ENCODE results near the gene GAPDH. TPM values are rescaled to one million over a fixed set of nuclear protein-coding genes. Genes with fewer than 3 reads are reported as not detected.
"Not testable (repeated sequence)": the region's sequence is repeated elsewhere in the genome, so short reads cannot be mapped to it uniquely, and the experiment has no call there.

GAPDH gene
- total and polyA plus RNA-seq, 4 donors = 1,856 to 3,012 (median 2,034) TPM

DNA sequence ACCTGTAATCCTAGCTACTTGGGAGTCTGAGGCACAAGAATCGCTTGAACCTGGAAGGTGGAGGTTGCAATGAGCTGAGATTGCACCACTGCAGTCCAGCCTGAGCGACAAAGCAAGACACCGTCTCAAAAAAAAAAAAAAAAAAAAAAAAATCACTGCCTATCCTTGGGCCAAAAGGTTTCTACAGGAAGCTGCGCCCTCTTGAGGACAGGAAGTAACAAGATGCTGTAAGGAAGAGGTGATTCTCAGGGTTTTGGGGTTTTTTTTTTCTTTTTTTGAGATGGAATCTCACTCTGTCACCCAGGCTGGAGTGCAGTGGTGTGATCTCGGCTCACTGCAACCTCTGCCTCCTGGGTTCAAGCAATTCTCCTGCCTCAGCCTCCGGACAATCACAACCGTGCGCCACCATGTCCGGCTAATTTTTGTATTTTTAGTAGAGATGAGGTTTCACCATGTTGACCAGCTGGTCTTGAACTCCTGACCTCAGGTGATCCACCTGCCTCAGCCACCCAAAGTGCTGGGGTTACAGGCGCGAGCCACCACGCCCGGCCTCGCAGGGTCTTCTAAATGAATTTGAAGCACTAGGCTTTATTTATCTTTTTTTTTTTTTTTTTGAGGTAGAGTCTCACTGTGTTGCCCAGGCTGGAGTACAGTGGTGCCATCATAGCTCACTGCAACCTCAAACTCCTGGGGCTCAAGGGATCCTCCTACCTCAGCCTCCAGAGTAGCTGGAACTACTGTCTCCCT lies 23.9 kb downstream of the GAPDH start:
- H3K36me3 ChIP-seq (ENCODE audit: control insufficient read depth in 1 of 2, insufficient read depth in 2 of 2, low read length in 1 of 2); H3K27me3 ChIP-seq (ENCODE audit: control insufficient read depth in 1 of 2, insufficient read depth in 2 of 2, low read length in 1 of 2); H3K9me3 ChIP-seq (ENCODE audit: control insufficient read depth, low read length); ATAC-seq (ENCODE audit: low FRiP score); H3K4me3 ChIP-seq (ENCODE audit: low read length in 2 of 2); H3K27ac ChIP-seq (ENCODE audit: low read depth in 1 of 2, low read length in 2 of 2); H3K4me1 ChIP-seq (ENCODE audit: control insufficient read depth in 1 of 2, insufficient read depth in 2 of 2, low read length in 2 of 2); intact Hi-C loops (cut with DNase I): not testable (repeated sequence)
- peak in 1 of 2 donors; percentile 62 for DNase-seq
- WGBS, 2 donors = 73 to 77% methylated on average over 14 of the region's 14 CpGs

DNA sequence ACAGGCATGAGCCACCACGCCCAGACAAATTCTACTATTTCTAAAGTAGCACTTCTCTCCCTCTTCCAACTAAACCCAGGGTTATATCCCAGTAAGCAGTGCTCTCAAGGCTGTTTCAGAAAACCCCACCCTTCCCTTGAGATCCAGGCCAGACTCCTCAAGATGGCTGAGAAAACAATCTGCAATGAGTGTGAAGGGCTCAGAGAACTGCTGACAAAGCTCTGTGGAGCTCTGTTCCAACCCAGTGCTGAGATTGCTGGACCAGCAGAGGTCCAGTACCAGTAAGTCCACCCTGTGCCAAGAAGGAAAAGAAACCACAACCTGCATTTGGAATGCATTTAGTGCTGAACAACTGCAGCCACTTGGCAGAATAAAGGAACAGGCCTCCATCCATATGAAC lies 25.2 kb downstream of the GAPDH start:
- H3K27me3 ChIP-seq (ENCODE audit: control insufficient read depth in 1 of 2, insufficient read depth in 2 of 2, low read length in 1 of 2) = no peaks in the 10 kb centered on the region
- ATAC-seq (ENCODE audit: low FRiP score) (no peak), DNase-seq (no peak)
- H3K4me1 ChIP-seq (ENCODE audit: control insufficient read depth in 1 of 2, insufficient read depth in 2 of 2, low read length in 2 of 2) = no peaks in the 10 kb centered on the region
- peaks cover 4 to 6% of the 10 kb centered on the region in 2 donors for H3K36me3 ChIP-seq (ENCODE audit: control insufficient read depth in 1 of 2, insufficient read depth in 2 of 2, low read length in 1 of 2)
- no peak overlapping the region for H3K27ac ChIP-seq (ENCODE audit: low read depth in 1 of 2, low read length in 2 of 2)
- intact Hi-C loops (cut with DNase I) = no loop called here
- H3K4me3 ChIP-seq (ENCODE audit: low read length in 2 of 2) = no peak overlapping the region
- H3K9me3 ChIP-seq (ENCODE audit: control insufficient read depth, low read length) = no peaks in the 10 kb centered on the region
- 97 to 98% methylated on average over 1 of the region's 1 CpG for WGBS, 2 donors

DNA sequence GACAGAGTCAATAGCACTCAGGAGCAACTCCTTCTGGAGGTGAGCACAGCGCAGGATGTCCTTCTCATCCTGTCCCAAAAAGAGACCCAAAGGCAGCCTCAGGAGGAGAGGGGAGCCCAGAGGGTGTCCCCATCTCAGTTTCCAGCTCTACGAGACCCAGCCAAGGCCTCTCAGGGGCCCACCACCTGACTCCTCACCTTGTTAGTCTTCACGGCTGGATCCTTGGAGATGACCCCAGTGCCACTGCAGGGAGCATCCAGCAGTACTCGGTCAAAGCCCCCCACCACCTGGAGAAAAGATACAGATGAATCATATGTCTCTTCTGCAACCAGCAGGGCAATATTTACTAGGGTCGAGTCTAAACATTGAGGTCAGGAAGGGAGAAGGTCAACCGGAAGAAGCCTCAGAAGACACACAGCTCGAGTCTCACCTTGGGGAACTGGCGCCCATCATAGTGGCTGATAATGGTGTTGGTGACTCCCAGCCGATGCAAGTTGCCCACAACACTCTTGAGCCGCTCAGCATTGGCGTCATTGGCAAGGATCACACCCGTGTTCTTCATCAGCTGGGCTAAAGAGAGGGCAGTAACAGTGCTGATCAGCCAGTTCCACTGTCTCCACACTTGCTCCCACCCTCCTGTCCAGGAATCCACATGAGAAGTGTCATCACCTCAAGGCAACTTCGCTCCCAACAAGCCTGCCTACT lies 26.3 kb downstream of the GAPDH start:
- Histone ChIP-seq H3K4me1 (ENCODE audit: control insufficient read depth in 1 of 2, insufficient read depth in 2 of 2, low read length in 2 of 2) (no peaks in the 10 kb centered on the region), H3K27me3 (ENCODE audit: control insufficient read depth in 1 of 2, insufficient read depth in 2 of 2, low read length in 1 of 2) (no peaks in the 10 kb centered on the region), H3K36me3 (ENCODE audit: control insufficient read depth in 1 of 2, insufficient read depth in 2 of 2, low read length in 1 of 2) (peaks cover 4 to 6% of the 10 kb centered on the region in 2 donors), H3K4me3 (ENCODE audit: low read length in 2 of 2) (no peak overlapping the region), H3K27ac (ENCODE audit: low read depth in 1 of 2, low read length in 2 of 2) (no peak overlapping the region), H3K9me3 (ENCODE audit: control insufficient read depth, low read length) (no peaks in the 10 kb centered on the region)
- peak in 1 of 2 donors; percentile 69 for DNase-seq
- 93% methylated on average over 13 of the region's 13 CpGs for WGBS, 2 donors
- ATAC-seq (ENCODE audit: low FRiP score) = no peak
- intact Hi-C loops (cut with DNase I) = no loop called here

DNA sequence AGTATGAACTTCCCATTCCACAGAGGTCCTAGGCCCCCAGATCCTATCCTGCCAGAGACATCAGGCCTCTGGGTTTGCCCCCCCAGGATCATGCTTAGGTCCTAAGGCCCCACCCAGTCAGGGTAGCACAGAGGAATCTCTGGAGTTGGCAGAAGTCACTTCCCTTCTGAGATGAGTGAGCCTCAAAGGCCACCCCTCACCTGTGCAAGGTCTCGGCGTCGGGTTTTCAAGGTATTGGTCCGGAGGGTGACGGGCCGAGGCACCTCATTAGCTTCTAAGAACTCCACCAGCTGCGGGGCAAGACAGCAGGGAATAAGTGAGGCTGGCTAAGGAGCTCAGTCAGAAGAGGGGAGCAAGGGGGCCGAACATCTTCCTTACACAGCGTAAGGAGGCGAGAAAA lies 28.6 kb downstream of the GAPDH start:
- intact Hi-C loops (cut with DNase I) = no loop called here
- Histone ChIP-seq H3K4me3 (ENCODE audit: low read length in 2 of 2) (no peak overlapping the region), H3K36me3 (ENCODE audit: control insufficient read depth in 1 of 2, insufficient read depth in 2 of 2, low read length in 1 of 2) (peaks cover 4 to 6% of the 10 kb centered on the region in 2 donors), H3K9me3 (ENCODE audit: control insufficient read depth, low read length) (no peaks in the 10 kb centered on the region), H3K27me3 (ENCODE audit: control insufficient read depth in 1 of 2, insufficient read depth in 2 of 2, low read length in 1 of 2) (no peaks in the 10 kb centered on the region), H3K27ac (ENCODE audit: low read depth in 1 of 2, low read length in 2 of 2) (no peak overlapping the region), H3K4me1 (ENCODE audit: control insufficient read depth in 1 of 2, insufficient read depth in 2 of 2, low read length in 2 of 2) (no peaks in the 10 kb centered on the region)
- 85 to 95% methylated on average over 10 of the region's 10 CpGs for WGBS, 2 donors
- no peak for ATAC-seq (ENCODE audit: low FRiP score)
- peak in 1 of 2 donors; percentile 34 for DNase-seq

DNA sequence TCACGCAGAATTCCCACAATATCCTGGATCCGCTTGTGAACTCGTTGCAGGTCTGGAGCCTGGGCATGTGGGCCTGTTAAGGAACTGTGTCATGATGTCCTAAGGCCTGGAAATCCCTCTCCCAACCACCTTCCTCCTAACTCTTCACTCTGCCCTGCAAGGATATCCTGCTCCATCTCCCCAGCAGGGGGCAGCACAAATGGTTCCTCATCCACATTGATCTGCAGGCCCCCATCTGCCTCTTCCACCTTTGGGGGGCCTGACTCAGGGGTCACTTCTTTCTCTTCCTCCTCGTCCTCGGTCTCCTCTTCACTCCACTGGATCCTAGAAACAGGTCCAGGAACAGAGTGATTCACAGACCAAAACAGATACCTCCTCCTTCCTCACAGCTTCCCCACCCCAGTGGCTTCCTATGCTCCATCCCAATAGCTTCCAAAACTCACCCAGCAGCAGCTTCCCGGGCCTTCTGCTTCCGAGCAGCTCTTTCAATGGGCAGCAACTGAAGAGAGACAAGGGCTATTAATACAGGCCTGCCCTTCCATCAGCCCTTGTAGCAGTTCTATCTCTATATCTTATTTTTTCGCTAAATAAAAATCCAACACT lies 29.2 kb downstream of the GAPDH start:
- Histone ChIP-seq H3K9me3 (ENCODE audit: control insufficient read depth, low read length) (no peaks in the 10 kb centered on the region), H3K4me3 (ENCODE audit: low read length in 2 of 2) (no peak overlapping the region), H3K4me1 (ENCODE audit: control insufficient read depth in 1 of 2, insufficient read depth in 2 of 2, low read length in 2 of 2) (no peaks in the 10 kb centered on the region), H3K27me3 (ENCODE audit: control insufficient read depth in 1 of 2, insufficient read depth in 2 of 2, low read length in 1 of 2) (no peaks in the 10 kb centered on the region), H3K36me3 (ENCODE audit: control insufficient read depth in 1 of 2, insufficient read depth in 2 of 2, low read length in 1 of 2) (peaks cover 4 to 6% of the 10 kb centered on the region in 2 donors), H3K27ac (ENCODE audit: low read depth in 1 of 2, low read length in 2 of 2) (no peak overlapping the region)
- ATAC-seq (ENCODE audit: low FRiP score) (peak; percentile 53), DNase-seq (peak; percentile 77 to 85)
- WGBS, 2 donors = 79% methylated on average over 8 of the region's 8 CpGs
- intact Hi-C loops (cut with DNase I) = no loop called here

DNA sequence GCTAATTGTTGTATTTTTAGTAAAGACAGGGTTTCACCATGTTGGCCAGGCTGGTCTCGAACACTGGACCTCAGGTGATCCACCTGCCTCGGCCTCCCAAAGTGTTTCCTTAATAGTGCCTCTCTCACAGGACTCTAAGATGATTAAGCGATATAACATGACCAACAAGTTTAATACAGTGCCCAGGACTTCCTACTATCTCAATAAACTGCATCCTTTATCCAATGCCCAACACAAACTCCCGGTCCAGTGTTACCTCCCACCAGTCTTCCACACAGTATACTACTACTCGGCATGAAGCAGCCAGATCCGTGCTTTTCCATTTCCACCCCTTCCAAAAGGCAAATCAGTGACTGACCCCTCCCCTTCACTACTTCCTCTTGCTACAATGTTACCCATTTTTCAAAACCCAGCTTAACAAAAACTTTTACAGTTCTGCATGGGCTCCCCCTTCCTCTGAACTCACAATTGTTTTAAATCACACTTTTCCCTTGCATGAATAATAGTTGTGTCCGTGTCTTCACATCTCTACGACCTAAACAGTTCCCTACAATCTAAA lies 32.9 kb downstream of the GAPDH start:
- Histone ChIP-seq H3K4me1 (ENCODE audit: control insufficient read depth in 1 of 2, insufficient read depth in 2 of 2, low read length in 2 of 2) (no peaks in the 10 kb centered on the region), H3K27ac (ENCODE audit: low read depth in 1 of 2, low read length in 2 of 2) (no peak overlapping the region), H3K27me3 (ENCODE audit: control insufficient read depth in 1 of 2, insufficient read depth in 2 of 2, low read length in 1 of 2) (no peaks in the 10 kb centered on the region), H3K36me3 (ENCODE audit: control insufficient read depth in 1 of 2, insufficient read depth in 2 of 2, low read length in 1 of 2) (peaks cover 0 to 1% of the 10 kb centered on the region in 2 donors), H3K4me3 (ENCODE audit: low read length in 2 of 2) (peak overlapping the region; percentile 15 to 36), H3K9me3 (ENCODE audit: control insufficient read depth, low read length) (no peaks in the 10 kb centered on the region)
- ATAC-seq (ENCODE audit: low FRiP score) = no peak
- no peak for DNase-seq
- intact Hi-C loops (cut with DNase I) = loop anchor here (5.0 kb wide), 2 partner anchors 35 to 40 kb away; partner anchors contain the start of gene CHD4 (in 1 of the 2)
- WGBS, 2 donors = 42 to 43% methylated on average over 8 of the region's 8 CpGs

DNA sequence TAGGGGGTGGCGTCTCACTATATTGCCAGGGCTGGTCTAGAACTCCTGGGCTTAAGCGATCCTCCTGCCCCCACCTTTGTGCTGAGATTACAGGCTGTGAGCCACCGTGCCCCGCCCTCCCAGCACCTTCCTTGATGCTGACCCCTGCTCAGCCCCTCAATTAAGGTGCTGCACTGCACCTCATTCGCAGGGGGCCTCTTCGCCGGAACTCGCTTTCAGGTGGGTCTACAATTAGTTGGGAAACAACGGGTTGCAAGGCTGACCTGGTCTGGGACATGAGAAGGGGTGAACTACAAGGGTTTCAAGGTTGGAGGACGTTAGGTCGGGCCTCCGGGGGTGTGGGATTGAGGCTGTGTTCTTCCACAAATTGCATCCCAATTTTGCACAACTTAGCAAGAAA lies 35.0 kb downstream of the GAPDH start:
- H3K4me3 ChIP-seq (ENCODE audit: low read length in 2 of 2) = no peak overlapping the region
- H3K9me3 ChIP-seq (ENCODE audit: control insufficient read depth, low read length) = no peaks in the 10 kb centered on the region
- ATAC-seq (ENCODE audit: low FRiP score) (no peak), DNase-seq (no peak)
- intact Hi-C loops (cut with DNase I) = loop anchor here (2.0 to 5.0 kb wide), 3 partner anchors 33 to 93 kb away; partner anchors contain the start of genes CHD4 (in 1 of the 2) and ING4 (in 1 of the 2)
- no peaks in the 10 kb centered on the region for H3K4me1 ChIP-seq (ENCODE audit: control insufficient read depth in 1 of 2, insufficient read depth in 2 of 2, low read length in 2 of 2)
- 77 to 82% methylated on average over 12 of the region's 12 CpGs for whole genome bisulfite sequencing, 2 donors
- H3K27ac ChIP-seq (ENCODE audit: low read depth in 1 of 2, low read length in 2 of 2) = no peak overlapping the region
- no peaks in the 10 kb centered on the region for H3K27me3 ChIP-seq (ENCODE audit: control insufficient read depth in 1 of 2, insufficient read depth in 2 of 2, low read length in 1 of 2)
- peaks cover 0 to 4% of the 10 kb centered on the region in 2 donors for H3K36me3 ChIP-seq (ENCODE audit: control insufficient read depth in 1 of 2, insufficient read depth in 2 of 2, low read length in 1 of 2)

DNA sequence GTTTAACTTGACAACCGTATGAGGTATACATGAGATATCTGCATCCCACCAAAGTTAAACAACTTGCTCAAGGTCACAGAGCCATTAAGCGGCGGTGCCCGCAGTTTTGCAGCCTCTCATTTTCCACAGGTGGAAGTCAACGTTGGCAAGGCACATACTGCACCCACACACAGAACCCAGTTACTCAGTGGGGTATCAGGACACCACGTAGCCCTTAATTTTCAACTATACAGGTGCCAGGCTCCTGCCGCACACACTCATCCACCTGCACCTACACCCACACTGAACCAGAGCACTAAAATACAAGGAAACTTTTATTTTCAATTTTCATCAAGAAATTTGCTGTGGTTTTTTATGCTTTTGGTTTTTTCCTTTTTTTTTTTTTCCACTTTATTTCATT lies 35.5 kb downstream of the GAPDH start:
- no peaks in the 10 kb centered on the region for H3K4me1 ChIP-seq (ENCODE audit: control insufficient read depth in 1 of 2, insufficient read depth in 2 of 2, low read length in 2 of 2)
- no peaks in the 10 kb centered on the region for H3K9me3 ChIP-seq (ENCODE audit: control insufficient read depth, low read length)
- H3K27ac ChIP-seq (ENCODE audit: low read depth in 1 of 2, low read length in 2 of 2) = no peak overlapping the region
- intact Hi-C loops (cut with DNase I) = loop anchor here (2.0 to 5.0 kb wide), 3 partner anchors 33 to 93 kb away; partner anchors contain the start of genes CHD4 (in 1 of the 2) and ING4 (in 1 of the 2)
- ATAC-seq (ENCODE audit: low FRiP score) (no peak), DNase-seq (peak in 1 of 2 donors; percentile 45)
- peaks cover 0 to 4% of the 10 kb centered on the region in 2 donors for H3K36me3 ChIP-seq (ENCODE audit: control insufficient read depth in 1 of 2, insufficient read depth in 2 of 2, low read length in 1 of 2)
- H3K4me3 ChIP-seq (ENCODE audit: low read length in 2 of 2) = no peak overlapping the region
- 69 to 77% methylated on average over 7 of the region's 7 CpGs for WGBS, 2 donors
- H3K27me3 ChIP-seq (ENCODE audit: control insufficient read depth in 1 of 2, insufficient read depth in 2 of 2, low read length in 1 of 2) = no peaks in the 10 kb centered on the region

All from aorta (tissue), 5 donors.